GM21529 (cell line): Measurements from ENCODE around the gene OR8I2.
"Not testable (repeated sequence)": the region's sequence is repeated elsewhere in the genome, so short reads cannot be mapped to it uniquely, and the experiment has no call there.

Experiments
- ATAC-seq: cut with Tn5 transposase; IDR thresholded peaks from one replicate; pipeline ENCODE4 v1.9.1; 2021; ENCODE audit not compliant: unreplicated experiment

The OR8I2 gene

DNA sequence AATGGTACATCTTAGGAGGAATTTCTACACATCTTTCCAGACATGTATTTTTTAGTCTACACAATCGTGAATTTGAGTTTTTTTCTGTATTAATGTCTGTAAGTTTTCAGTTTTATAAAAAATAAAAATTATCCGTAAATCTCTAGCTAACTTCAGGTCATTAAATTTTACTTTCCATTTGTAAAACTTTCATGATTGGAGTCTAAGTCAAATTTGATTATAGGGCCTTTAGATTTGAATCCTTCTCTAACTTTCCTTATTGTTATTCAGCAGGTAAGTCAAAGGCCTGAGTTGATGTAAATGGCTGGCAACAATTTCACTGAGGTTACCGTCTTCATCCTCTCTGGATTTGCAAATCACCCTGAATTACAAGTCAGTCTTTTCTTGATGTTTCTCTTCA, at the start of gene OR8I2:
OR8I2 (plus strand) TSS at position 301 of the 400 bp plus-strand sequence; CDS start at position 301, 0 bp downstream.
- ATAC-seq: no peak

DNA sequence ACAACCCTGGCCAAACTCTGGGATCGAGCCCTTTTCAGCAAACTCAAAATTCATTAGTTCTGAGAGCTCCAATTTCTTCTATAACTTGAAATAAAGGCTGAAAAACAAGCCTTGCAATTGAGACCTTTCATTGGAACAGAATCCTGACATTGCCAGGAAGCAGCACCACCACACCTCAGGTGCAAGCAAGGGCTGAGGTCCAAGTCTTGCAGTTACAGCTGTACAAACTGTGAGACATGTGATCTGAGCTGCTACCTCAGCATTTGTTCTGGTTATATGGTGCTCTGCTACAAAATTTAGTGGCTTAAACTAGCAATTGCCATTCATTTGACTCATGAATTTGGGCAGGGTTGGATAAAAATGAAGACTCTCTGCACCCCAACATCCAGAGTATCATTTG, 47.6 kb upstream of the OR8I2 start:
- ATAC-seq: no peak

DNA sequence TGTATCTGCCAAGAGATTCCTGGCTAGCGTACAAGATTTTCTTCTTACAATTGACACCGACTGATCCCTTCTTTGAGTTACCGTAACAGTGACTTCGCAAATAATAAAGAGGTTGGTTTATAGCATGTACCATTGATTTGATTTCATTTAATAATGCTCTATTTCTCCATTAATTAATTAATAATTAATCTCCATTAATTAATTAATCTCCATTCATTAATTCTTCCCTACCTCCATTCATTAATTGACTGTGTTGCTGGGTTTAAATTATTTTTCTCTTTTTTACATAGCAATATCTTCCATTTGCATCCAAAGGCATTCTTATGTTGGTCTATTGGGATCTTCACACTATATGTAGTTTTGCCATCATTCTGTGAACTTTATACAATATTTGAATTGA, 44.6 kb upstream of the OR8I2 start:
- ATAC-seq: no peak

DNA sequence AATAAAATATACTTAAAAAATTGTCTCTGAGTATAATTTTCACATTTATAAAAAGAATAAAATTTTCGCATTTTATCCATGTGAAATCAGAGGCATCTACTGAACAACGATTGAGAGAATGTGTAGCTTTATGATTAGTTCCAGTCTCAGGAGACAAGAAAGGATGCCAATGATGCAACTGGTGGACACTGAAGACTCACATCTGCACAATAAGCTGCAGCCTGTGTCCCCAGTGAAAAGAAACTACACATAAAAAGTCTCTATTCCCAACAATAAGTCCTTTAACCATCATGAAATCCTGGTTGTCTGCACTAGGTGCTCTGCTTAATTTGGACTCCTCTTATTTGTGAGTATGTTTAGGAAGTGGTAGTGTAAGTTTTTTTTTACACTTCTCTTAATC, 43.6 kb upstream of the OR8I2 start:
- ATAC-seq: no peak

DNA sequence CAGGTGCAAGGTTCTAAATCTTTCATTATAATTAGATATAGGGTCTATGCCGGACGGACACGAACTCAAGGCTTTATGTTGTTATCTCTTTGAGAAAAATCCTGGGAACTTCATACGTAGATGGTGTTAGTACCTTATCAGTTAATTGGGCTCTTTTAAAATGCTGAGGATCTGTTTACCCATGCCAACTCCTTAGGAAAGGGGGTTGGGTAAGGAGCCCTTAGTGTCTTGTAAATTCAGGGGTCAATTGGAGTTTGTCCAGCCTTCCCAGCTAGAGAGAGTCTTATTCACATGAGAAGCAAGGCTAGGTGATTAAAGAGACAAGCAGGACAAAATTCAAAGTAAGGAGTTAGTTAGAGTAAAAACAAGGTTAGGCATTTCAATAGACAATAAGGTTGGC, 36.7 kb upstream of the OR8I2 start:
- not testable (repeated sequence) for ATAC-seq

DNA sequence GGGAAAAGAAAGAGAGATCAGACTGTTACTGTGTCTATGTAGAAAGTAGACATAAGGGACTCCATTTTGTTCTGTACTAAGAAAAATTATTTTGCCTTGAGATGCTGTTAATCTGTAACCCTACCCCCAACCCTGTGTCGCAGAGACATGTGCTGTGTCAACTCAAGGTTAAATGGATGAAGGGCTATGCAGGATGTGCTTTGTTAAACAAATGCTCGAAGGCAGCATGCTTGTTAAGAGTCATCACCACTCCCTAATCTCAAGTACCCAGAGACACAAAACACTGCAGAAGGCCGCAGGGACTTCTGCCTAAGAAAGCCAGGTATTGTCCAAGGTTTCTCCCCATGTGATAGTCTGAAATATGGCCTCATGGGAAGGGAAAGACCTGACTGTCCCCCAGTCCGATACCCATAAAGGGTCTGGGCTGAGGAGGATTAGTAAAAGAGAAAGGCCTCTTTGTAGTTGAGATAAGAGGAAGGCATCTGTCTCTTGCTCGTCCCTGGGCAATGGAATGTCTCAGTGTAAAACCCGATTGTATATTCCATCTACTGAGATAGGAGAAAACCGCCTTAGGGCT, 35.4 kb upstream of the OR8I2 start:
- not testable (repeated sequence) for ATAC-seq

DNA sequence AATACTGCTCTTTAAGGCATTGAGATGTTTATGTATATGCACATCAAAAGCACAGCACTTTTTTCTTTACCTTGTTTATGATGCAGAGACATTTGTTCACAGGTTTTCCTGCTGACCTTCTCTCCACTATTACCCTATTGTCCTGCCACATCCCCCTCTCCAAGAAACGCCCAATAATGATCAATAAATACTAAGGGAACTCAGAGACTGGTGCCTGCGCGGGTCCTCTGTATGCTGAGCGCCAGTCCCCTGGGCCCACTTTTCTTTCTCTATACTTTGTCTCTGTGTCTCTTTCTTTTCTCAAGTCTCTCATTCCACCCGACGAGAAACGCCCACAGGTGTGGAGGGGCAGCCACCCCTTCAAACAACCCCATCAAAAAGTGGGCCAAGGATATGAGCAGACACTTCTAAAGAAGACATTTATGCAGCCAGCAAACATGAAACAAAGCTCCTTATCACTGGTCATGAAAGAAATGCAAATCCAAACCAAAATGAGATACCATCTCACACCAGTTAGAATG, 34.8 kb upstream of the OR8I2 start:
- not testable (repeated sequence) for ATAC-seq

DNA sequence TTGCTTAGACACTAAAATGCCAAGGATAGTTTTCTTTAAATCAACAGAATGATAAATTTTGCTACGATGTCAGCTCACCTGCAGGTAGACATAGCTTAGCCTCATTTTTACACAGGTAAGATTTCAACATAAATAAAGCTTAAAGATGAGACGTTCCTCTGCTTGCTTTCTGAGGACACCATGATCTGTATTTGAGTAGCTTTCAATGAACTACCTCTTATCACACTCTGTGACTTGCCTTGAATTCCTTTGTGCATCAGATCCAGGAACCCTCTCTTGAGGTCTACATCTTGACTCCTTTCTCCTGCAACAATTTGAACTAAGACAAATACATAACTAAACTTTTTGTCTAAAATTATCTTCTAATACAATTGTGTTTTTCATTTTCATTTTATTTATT, 26.1 kb upstream of the OR8I2 start:
- no peak for ATAC-seq

DNA sequence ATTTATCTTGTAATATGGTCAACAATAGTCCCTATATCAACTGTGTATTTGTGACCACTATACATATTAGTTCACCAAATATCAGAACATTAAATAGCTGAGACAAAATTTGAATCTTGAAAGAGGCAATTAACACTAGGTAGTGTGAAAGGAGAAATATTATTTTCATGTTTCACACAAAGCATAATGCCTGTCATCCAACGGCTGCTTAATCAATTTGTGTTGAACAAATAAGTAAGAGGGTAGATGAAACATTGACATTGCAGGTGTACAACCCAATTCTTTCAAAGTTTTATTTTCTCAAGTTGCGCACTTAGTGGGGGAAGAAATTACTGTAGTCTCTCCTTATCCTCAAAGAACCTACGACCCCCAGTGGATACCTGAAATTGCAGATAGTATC, 3.4 kb upstream of the OR8I2 start:
- no peak for ATAC-seq

DNA sequence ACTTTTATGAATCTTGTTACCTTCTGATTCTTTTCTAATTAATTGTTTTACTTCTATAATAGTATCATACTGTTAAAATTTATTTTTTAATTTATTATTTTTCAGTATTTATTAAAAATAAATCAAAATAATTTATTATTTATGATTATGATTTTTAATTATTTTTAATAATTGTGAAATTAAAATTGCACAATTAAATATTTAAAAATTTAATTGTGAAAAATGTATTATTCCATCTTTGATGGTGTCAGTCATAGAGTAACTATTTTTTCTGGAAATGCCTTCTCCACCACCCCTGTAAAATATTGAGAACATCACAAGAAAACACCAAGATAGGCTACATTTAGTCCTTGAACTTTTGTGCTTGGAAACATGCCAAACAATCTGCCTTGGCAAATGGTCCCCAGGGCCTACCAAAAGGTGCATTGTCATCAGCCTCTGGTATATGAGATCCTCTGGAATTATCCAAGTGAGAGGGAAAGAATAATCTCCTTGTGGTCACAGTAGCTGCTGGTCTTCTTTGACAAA, 10.2 kb downstream of the OR8I2 start, which contains the start of gene OR8H2:
OR8H2 (plus strand) TSS at position 478 of the 528 bp plus-strand sequence. CDS start 1,356 bp downstream, outside the sequence.
- ATAC-seq: no peak

DNA sequence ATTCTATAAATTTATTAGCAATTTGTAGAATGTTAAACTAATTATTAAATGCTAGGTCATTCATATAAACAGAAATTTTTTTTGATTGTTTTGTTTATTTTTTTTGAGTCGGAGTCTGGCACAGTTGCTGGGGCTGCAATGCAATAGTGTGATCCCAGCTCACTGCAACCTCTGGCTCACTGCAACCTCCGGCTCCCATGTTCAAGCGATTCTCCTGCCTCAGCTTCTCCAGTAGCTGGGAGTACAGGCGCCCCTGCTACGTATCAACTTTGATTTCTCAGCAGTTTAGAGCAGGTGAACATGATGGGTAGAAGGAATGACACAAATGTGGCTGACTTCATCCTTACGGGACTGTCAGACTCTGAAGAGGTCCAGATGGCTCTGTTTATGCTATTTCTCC, 29.0 kb downstream of the OR8I2 start, which contains the start of gene OR8H3:
OR8H3 (plus strand) TSS at position 301 of the 400 bp plus-strand sequence; CDS start at position 301, 0 bp downstream.
- ATAC-seq: no peak

DNA sequence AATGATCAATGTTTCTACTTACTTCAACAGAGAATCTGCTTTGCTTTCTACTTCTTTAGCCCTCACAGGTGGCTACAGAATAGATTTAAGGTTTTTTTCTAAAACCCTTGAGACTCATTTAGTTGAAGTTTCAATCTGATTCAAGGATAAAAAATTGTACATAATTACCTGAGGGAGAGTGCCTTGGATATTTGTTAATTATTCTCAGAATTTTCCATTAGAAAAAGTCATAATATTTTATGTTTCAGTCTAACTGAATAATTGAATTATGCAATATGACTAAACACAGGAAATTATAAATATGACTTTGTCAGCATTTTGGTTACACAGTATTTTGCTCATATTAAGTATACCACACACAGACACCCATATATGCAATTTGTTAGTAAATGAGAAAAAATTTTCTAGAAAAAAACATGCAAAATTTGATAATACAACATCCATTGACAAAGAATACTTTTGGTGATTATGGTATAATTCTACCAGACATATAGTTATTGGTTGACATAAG, 47.1 kb downstream of the OR8I2 start, which contains the start of gene OR8J3:
OR8J3 (minus strand) TSS at position 51 of the 511 bp plus-strand sequence. CDS start 2,483 bp downstream, outside the sequence.
- no peak for ATAC-seq

DNA sequence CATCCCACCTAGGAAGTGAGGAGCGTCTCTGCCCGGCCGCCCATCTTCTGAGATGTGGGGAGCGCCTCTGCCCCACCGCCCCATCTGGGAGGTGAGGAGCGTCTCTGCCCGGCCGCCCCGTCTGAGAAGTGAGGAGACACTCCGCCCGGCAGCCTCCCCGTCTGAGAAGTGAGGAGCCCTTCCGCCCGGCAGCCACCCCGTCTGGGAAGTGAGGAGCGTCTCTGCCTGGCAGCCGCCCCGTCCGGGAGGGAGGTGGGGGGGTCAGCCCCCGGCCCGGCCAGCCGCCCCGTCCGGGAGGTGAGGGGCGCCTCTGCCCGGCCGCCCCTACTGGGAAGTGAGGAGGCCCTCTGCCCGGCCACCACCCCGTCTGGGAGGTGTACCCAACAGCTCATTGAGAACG, 50.6 kb downstream of the OR8I2 start:
- not testable (repeated sequence) for ATAC-seq
